ENCODE data around the gene MYO7A.

GRCh38 chr11:77093987-77094840 lies 33.8 kb upstream of the MYO7A start:
- TF ChIP-seq CTCF (IDR thresholded peaks at IDR 0.05) (no peak), EMX1 (CRISPR knock-in tag; IDR thresholded peaks at IDR 0.05) (no peak)
